Activated T-helper 2 cell treated with anti-CD3 and anti-CD28 coated beads, Interferon-gamma antibody, Interleukin-2, Interleukin-4, amounts not matched to agents 10 μg/mL and 5 μg/mL and 100 μg/mL, durations not matched to agents 14 hours and 24 hours and 36 hours (primary cell): Measurements from ENCODE around the gene HIP1. TPM values are rescaled to one million over a fixed set of nuclear protein-coding genes. Genes with fewer than 3 reads are reported as not detected.
"Not testable (repeated sequence)": the region's sequence is repeated elsewhere in the genome, so short reads cannot be mapped to it uniquely, and the experiment has no call there.

ENCODE experiments used
- DNase-seq: peaks from one replicate; pipeline ENCODE4 v3.0.0; 2021; ENCODE audit warnings: low spot score
- H3K27ac Mint-ChIP-seq: one replicate; pipeline ENCODE4 v1.8.0; 2021; ENCODE audit warnings: mixed read lengths
- H3K27me3 Mint-ChIP-seq: one replicate; pipeline ENCODE4 v1.8.0; 2021; ENCODE audit warnings: low read depth, mixed read lengths
- H3K36me3 Mint-ChIP-seq: one replicate; pipeline ENCODE4 v1.8.0; 2021; ENCODE audit warnings: low read depth, mixed read lengths
- H3K4me1 Mint-ChIP-seq: one replicate; pipeline ENCODE4 v1.8.0; 2021; ENCODE audit warnings: low read depth, mixed read lengths
- H3K4me3 Mint-ChIP-seq: one replicate; pipeline ENCODE4 v1.8.0; 2021; ENCODE audit warnings: low read depth, mild to moderate bottlenecking, moderate library complexity, mixed read lengths
- H3K9me3 Mint-ChIP-seq: one replicate; pipeline ENCODE4 v1.8.0; 2021; ENCODE audit warnings: mixed read lengths
- intact Hi-C: fragments of 100-400 bp; cut with micrococcal nuclease; formaldehyde crosslinking; loops from one replicate; pipeline ENCODE4 v1.15.1; 2023
- total RNA-seq: library from RNA; stranded (reverse); gene quantifications from 2 replicates; pipeline ENCODE4 v1.2.3, GENCODE V29; 2022

HIP1 gene
- 10.6 and 14.8 TPM in 2 replicates for total RNA-seq

DNA sequence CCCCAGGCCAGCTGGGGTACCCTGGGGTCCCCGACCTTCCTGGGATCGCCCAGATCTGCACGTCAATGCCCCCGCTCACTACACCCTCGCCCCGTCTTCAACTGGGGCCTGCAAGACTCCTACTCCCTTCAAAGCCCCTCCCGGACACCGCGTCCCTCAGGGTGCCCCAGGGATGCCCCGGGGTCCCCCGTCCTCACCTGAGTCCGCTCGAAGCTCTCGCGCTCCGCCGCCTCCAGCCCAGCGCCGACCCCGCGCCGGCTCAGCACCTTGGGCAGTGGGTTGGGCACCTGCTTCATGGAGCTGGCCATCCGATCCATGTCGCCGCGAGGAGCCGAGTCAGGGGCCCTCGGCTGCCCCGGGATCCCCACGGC, at the start of gene HIP1:
TSS of gene HIP1 (minus strand) at position 338 of the 371 bp plus-strand sequence. CDS start at position 317, 21 bp downstream.
- intact Hi-C loops: loop anchor here (2.0 to 5.0 kb wide), 3 partner anchors 179 to 252 kb away; partner anchors contain the start of genes POM121C and POR

DNA sequence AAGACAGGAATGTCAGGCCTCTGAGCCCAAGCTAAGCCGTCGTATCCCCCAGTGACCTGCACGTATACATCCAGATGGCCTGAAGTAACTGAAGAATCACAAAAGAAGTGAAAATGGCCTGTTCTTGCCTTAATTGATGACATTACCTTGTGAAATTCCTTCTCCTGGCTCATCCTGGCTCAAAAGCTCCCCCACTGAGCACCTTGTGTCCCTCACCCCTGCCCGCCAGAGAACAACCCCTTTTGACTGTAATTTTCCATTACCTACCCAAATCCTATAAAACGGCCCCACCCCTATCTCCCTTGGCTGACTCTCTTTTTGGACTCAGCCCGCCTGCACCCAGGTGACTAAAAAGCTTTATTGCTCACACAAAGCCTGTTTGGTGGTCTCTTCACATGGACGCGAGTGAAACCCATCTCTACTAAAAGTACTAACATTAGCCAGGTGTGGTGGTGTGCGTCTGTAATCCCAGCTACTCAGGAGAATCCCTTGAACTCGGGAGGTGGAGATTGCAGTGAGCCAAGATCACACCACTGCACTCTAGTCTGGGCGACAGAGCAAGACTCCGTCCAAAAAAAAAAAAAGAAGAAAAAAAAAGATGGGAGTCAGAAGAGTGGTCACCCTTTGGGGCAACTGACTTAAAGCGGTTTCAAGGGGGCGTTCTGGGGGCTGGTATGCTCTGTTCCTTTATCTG, 49.6 kb upstream of the HIP1 start:
- H3K9me3 Mint-ChIP-seq, H3K36me3 Mint-ChIP-seq, H3K27ac Mint-ChIP-seq, DNase-seq, H3K27me3 Mint-ChIP-seq, intact Hi-C loops, H3K4me3 Mint-ChIP-seq, H3K4me1 Mint-ChIP-seq: not testable (repeated sequence)

More for the DNA sequence above, at the start of gene HIP1:
- DNase-seq: no peak
- H3K4me3 Mint-ChIP-seq: peak within 1 kb of the TSS; percentile 89
- H3K36me3 Mint-ChIP-seq: no peaks in the 10 kb centered on the region
- no peaks in the 10 kb centered on the region for H3K9me3 Mint-ChIP-seq
- H3K27ac Mint-ChIP-seq: peak within 1 kb of the TSS; percentile 90
- peaks cover 10% of the 10 kb centered on the region for H3K4me1 Mint-ChIP-seq
- peaks cover 17% of the 10 kb centered on the region for H3K27me3 Mint-ChIP-seq

DNA sequence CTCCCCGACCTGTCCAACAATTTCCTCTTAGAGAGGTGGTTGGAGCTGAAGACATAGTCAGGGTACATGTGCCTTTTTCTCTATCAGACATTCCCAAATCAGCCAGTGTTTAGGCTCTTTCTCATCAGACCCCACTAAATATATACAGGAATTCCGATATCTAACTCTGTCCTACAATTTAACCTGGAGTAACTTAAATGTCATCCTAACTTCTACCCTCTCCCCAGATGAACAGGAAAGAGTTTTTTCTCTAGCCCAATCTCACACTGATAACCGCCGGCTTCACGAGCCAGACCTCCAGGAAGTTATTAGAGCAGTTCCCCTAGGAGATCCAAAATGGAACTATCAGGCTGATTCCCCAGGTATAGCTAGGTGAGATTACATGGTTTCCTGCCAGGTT, 44.3 kb upstream of the HIP1 start:
- H3K27ac Mint-ChIP-seq, H3K4me3 Mint-ChIP-seq, intact Hi-C loops, H3K36me3 Mint-ChIP-seq, DNase-seq, H3K9me3 Mint-ChIP-seq: not testable (repeated sequence)
- Mint-ChIP-seq H3K27me3 (peaks cover 21% of the 10 kb centered on the region), H3K4me1 (peaks cover 18% of the 10 kb centered on the region)

DNA sequence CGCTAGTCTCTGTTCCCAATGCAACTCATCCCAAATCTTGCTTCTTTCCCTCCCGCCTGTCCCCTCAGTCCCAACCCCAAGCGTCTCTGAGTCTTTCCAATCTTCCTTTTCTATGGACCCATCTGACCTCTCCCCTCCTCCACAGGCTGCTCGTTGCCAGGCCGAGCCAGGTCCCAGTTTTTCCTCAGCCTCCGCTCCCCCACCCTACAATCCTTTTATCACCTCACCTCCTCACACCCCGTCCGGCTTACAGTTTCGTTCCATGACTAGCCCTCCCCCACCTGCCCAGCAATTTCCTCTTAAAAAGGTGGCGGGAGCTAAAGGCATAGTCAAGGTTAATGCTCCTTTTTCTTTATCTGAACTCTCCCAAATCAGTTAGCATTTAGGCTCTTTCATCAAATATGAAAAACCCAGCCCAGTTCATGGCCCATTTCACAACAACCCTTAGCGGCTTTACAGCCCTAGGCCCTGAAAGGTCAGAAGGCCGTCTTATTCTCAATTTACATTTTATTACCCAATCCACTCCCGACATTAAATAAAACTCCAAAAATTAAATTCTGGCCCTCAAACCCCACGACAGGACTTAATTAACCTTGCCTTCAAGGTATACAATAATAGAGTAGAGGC, 42.0 kb upstream of the HIP1 start:
- H3K4me3 Mint-ChIP-seq, H3K36me3 Mint-ChIP-seq, H3K27ac Mint-ChIP-seq, intact Hi-C loops, DNase-seq, H3K9me3 Mint-ChIP-seq: not testable (repeated sequence)
- Mint-ChIP-seq H3K27me3 (peaks cover 21% of the 10 kb centered on the region), H3K4me1 (peaks cover 25% of the 10 kb centered on the region)

DNA sequence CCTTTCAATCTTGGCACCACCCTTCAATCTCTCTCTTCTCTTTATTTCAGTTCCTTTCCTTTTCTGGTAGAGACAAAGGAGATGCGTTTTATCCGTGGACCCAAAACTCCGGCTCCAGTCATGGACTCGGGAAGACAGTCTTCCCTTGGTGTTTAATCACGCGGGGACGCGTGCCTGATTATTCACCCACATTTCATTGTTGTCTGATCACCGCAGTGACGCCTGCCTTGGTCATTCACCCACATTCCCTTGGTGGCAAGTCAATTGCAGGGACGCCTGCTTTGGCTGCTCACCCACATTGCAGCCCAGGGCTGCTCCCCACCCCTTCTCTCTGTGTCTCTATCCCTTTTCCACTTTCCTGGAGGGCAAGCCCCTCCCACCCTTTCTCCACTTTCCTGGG, 40.8 kb upstream of the HIP1 start:
- H3K36me3 Mint-ChIP-seq, DNase-seq, H3K4me3 Mint-ChIP-seq, H3K9me3 Mint-ChIP-seq, intact Hi-C loops: not testable (repeated sequence)
- H3K4me1 Mint-ChIP-seq: peaks cover 28% of the 10 kb centered on the region
- H3K27ac Mint-ChIP-seq: peak overlapping the region; percentile 17
- peaks cover 21% of the 10 kb centered on the region for H3K27me3 Mint-ChIP-seq

DNA sequence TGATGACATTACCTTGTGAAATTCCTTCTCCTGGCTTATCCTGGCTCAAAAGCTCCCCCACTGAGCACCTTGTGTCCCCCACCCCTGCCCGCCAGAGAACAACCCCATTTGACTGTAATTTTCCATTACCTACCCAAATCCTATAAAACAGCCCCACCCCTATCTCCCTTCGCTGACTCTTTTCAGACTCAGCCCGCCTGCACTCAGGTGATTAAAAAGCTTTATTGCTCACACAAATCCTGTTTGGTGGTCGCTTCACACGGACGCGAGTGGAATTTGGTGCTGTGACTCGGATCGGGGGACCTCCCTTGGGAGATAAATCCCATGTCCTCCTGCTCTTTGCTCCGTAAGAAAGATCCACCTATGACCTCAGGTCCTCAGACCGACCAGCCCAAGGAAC, 40.3 kb upstream of the HIP1 start:
- DNase-seq, H3K4me3 Mint-ChIP-seq, intact Hi-C loops, H3K36me3 Mint-ChIP-seq, H3K9me3 Mint-ChIP-seq, H3K27ac Mint-ChIP-seq: not testable (repeated sequence)
- peaks cover 28% of the 10 kb centered on the region for H3K4me1 Mint-ChIP-seq
- H3K27me3 Mint-ChIP-seq: peaks cover 21% of the 10 kb centered on the region

DNA sequence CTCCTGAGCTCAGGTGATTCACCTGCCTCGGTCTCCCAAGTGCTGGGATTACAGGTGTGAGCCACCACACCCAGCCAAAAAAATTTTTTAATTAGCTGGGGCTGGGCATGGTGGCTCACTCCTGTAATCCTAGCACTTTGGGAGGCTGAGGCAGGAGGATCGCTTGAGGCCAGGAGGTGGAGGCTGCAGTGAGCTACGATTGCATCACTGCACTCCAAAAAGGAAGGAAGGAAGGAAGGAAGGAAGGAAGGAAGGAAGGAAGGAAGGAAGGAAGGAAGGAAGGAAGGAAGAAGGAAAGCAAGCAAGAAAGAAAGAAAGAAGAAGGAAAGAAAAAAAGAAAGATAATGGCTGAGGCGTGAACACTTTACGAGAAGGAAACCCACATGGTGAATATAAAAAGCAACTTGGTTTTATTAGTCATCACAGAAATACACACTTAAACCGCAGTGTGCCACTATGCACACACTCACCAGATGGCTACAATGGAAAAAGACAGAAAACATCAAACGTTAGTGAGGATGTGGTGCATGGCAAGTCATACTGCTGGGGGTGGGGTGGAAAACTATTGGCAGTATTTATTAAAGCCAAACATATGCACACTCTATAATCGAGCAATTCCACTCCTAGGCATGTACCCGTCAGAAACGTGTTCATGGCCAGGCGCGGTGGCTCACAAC, 37.7 kb upstream of the HIP1 start:
- Mint-ChIP-seq H3K4me3 (no peak overlapping the region), H3K4me1 (peaks cover 36% of the 10 kb centered on the region), H3K36me3 (no peaks in the 10 kb centered on the region), H3K27me3 (peaks cover 7% of the 10 kb centered on the region), H3K27ac (peak overlapping the region; percentile 78), H3K9me3 (no peaks in the 10 kb centered on the region)
- peak; percentile 50 for DNase-seq
- intact Hi-C loops: loop anchor here (1.0 to 2.0 kb wide), 3 partner anchors 66 to 233 kb away; partner anchors contain the start of gene RHBDD2

DNA sequence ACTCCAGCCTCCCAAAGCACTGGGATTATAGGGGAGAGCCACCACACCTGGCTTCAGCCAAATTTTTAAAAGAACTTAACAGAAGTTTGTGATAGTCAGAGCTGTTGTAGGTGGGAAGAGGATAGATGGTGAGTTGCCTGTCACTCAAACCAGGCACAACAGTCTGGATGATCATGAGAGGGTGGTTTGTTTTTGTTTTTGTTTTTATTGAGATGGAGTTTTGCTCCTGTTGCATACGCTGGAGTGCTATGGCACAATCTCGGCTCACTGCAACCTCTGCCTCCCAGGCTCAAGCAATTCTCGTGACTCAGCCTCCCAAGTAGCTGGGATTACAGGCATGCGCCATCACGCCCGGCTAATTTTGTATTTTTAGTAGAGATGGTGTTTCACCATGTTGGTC, 35.2 kb upstream of the HIP1 start:
- H3K27ac Mint-ChIP-seq, H3K27me3 Mint-ChIP-seq, H3K9me3 Mint-ChIP-seq, DNase-seq, H3K4me3 Mint-ChIP-seq, H3K36me3 Mint-ChIP-seq, intact Hi-C loops: not testable (repeated sequence)
- H3K4me1 Mint-ChIP-seq: peaks cover 23% of the 10 kb centered on the region

DNA sequence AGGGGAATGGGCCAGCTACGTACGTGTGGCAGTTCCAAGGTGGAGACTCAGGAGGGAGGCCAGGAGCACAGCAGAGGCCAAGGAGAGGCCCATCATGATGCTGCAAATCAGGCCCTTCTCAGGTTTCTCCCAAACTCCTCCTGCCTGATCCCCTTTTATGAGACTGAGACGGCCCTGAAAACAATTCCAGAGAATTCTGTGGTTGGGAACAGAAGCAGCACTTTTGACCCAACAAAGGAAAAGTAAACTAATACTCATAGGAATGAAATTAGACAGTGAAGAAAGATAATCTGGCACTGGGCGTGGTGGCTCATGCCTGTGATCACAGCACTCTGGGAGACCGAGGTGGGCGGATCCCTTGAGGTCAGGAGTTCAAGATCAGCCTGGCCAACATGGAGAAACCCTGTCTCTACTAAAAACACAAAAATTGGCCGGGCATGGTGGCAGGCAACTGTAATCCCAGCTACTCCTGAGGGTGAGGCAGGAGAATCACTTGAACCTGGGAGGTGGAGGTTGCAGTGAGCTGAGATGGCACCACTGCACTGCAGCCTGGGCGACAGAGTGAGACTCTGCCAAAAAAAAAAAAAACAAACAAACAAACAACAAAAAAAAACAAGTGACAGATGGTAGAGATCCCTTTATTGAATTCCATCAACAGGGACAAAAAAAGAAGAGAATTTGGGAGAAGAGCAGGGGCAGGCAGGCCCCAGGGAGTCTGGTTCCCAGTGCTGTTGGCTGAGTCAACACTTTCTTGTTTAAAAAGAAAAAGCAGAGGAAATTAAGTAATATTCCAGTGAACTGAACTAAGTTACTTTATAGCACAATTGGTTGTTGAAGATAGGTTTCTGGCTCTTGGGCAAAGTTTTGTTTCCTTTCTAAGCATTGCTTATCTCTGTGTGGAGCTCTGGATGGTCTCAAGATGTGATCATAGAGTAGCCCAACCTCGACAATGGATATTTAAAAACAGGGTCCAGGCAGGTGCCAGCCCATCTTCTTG, 33.6 kb upstream of the HIP1 start, which contains the start of gene CCL26:
TSS of gene CCL26 (minus strand) at position 131 of the 997 bp plus-strand sequence. CDS start at position 96, 35 bp downstream.
- peaks cover 18% of the 10 kb centered on the region for H3K4me1 Mint-ChIP-seq
- no peaks in the 10 kb centered on the region for H3K36me3 Mint-ChIP-seq
- H3K27ac Mint-ChIP-seq: no peak within 1 kb of the TSS
- H3K27me3 Mint-ChIP-seq: no peaks in the 10 kb centered on the region
- H3K9me3 Mint-ChIP-seq: no peaks in the 10 kb centered on the region
- no peak for DNase-seq
- H3K4me3 Mint-ChIP-seq: no peak within 1 kb of the TSS
- intact Hi-C loops: no loop called here

DNA sequence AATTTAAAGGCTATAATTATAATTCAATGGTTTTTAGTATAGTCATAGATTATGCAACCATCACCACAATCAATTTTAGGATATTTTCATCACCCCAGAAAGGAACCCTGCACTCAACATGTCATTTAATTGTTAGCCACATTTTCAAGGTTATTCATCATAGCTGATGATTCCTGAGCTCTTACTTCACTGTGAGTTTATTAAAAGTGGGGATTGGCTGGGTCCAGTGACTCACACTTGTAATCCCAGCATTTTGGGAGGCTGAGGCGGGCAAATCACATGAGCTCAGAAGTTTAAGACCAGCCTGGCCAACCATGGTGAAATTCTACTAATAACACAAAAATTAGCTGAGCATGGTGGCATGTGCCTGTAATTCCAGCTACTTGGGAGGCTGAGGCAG, 32.5 kb upstream of the HIP1 start:
- intact Hi-C loops: no loop called here
- Mint-ChIP-seq H3K4me1 (peaks cover 11% of the 10 kb centered on the region), H3K27ac (no peak overlapping the region), H3K36me3 (no peaks in the 10 kb centered on the region), H3K4me3 (no peak overlapping the region), H3K27me3 (no peaks in the 10 kb centered on the region), H3K9me3 (no peaks in the 10 kb centered on the region)
- no peak for DNase-seq

DNA sequence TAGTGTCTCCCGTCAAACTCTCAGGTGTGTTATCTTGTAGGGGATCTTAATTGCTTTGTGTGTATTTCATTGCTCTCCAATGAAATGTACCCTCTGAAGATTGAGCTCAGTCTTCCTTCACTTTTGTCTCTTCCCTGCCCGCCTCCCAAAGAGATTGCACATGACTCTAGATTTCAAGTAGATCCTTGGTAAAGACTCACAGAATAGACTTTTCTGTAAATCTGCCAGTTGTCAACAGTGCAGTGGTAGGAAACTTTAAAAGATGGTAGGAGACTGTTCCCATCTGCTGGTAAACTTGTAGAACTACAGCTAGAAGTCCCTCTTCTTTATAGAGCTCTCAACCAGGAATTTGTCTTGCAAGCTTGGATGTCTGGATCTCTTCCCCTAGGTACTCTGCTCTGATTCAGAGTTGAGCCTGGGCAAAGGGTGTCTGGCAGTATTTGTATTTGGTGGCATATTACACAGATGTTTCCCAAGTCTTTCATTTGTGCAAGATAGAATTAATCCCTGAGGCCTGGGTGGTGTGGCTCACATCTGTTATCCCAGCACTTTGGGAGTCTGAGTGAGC, 23.7 kb upstream of the HIP1 start:
- Mint-ChIP-seq H3K27me3 (no peaks in the 10 kb centered on the region), H3K9me3 (no peaks in the 10 kb centered on the region), H3K36me3 (no peaks in the 10 kb centered on the region), H3K27ac (no peak overlapping the region), H3K4me3 (no peak overlapping the region), H3K4me1 (peaks cover 3% of the 10 kb centered on the region)
- no peak for DNase-seq
- intact Hi-C loops: no loop called here

DNA sequence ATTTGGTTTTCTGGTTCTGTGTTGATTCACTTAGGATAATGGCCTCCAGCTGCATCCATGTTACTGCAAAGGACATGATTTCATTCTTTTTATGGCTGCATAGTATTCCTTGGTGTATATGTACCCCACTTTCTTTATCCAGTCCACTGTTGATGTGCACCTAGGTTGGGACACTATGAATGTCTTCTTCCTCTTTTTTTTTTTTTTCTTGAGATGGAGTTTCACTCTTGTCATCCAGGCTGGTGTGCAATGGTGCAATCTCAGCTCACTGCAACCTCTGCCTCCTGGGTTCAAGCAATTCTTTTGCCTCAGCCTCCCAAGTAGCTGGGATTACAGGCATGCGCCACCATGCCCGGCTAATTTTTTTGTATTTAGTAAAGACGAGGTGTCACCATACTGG, 23.1 kb upstream of the HIP1 start:
- H3K4me1 Mint-ChIP-seq, intact Hi-C loops, DNase-seq, H3K4me3 Mint-ChIP-seq, H3K27me3 Mint-ChIP-seq, H3K36me3 Mint-ChIP-seq, H3K27ac Mint-ChIP-seq, H3K9me3 Mint-ChIP-seq: not testable (repeated sequence)
